Nephron (organoid): ENCODE measurements around the gene POC1A.
A peak's percentile ranks its signal among the peaks of the same experiment; 100 is the strongest.

Experiments used
- H3K27ac Mint-ChIP-seq, 3 experiments: 2 replicates each; pipeline ENCODE4 v1.8.0; 2020; ENCODE audit warnings: mixed read lengths in 3 of 3, mild to moderate bottlenecking in 2 of 3, moderate library complexity in 1 of 3
- H3K27me3 Mint-ChIP-seq: 2 replicates; pipeline ENCODE4 v1.8.0; 2021; ENCODE audit warnings: low read depth, mild to moderate bottlenecking, moderate library complexity, mixed read lengths
- H3K36me3 Mint-ChIP-seq: 2 replicates; pipeline ENCODE4 v1.8.0; 2020; ENCODE audit warnings: low read depth, mixed read lengths
- H3K4me1 Mint-ChIP-seq: 2 replicates; pipeline ENCODE4 v1.8.0; 2020; ENCODE audit warnings: mixed read lengths
- H3K4me3 Mint-ChIP-seq, 3 experiments: 2 replicates each; pipeline ENCODE4 v1.8.0; 2020; ENCODE audit warnings: mild to moderate bottlenecking in 3 of 3, mixed read lengths in 3 of 3, moderate library complexity in 2 of 3
- H3K9me3 Mint-ChIP-seq: 2 replicates; pipeline ENCODE4 v1.8.0; 2020; ENCODE audit warnings: mixed read lengths
- CTCF ChIP-seq, 3 experiments: fragments of 200-600 bp; sonication (generic); IDR thresholded peaks; one replicate each; pipeline ENCODE4 v1.5.0; 2021; ENCODE audit warnings: antibody characterized with exemption in 3 of 3; ENCODE audit not compliant: unreplicated experiment in 3 of 3

POC1A gene

GRCh38 chr3:52197842-52198625, 43.8 kb upstream of the POC1A start, which contains the start of gene ALAS1:
TSS of gene ALAS1 (plus strand) at chr3:52198160. CDS start at chr3:52199242, 1,082 bp downstream.
- Mint-ChIP-seq H3K4me1 (peaks cover 50% of the 10 kb centered on the region), H3K9me3 (no peaks in the 10 kb centered on the region), H3K4me3 (peak within 1 kb of the TSS; percentile 98 to 99 (median 98)), H3K27me3 (peaks cover 3% of the 10 kb centered on the region), H3K36me3 (peaks cover 29% of the 10 kb centered on the region), H3K27ac (peak within 1 kb of the TSS; percentile 92 to 98 (median 96))
- TF ChIP-seq CTCF (IDR thresholded peaks at IDR 0.05; ENCODE audit: unreplicated experiment in 3 of 3): peak; percentile 25 to 32 (median 26)

GRCh38 chr3:52197499-52197841, 43.2 kb upstream of the POC1A start:
- Mint-ChIP-seq H3K27ac (peak overlapping the region; percentile 92 to 98 (median 96)), H3K4me1 (peaks cover 54% of the 10 kb centered on the region), H3K4me3 (peak overlapping the region; percentile 98 to 99 (median 98)), H3K9me3 (no peaks in the 10 kb centered on the region), H3K36me3 (peaks cover 26% of the 10 kb centered on the region), H3K27me3 (peaks cover 2% of the 10 kb centered on the region)
- no peak for TF ChIP-seq CTCF (IDR thresholded peaks at IDR 0.05; ENCODE audit: unreplicated experiment in 3 of 3)

GRCh38 chr3:52196977-52197376, 42.8 kb upstream of the POC1A start:
- Mint-ChIP-seq H3K9me3 (no peaks in the 10 kb centered on the region), H3K4me1 (peaks cover 52% of the 10 kb centered on the region), H3K36me3 (peaks cover 21% of the 10 kb centered on the region), H3K27ac (peak overlapping the region; percentile 92 to 98 (median 96)), H3K27me3 (no peaks in the 10 kb centered on the region), H3K4me3 (peak overlapping the region; percentile 98 to 99 (median 98))
- TF ChIP-seq CTCF (IDR thresholded peaks at IDR 0.05; ENCODE audit: unreplicated experiment in 3 of 3): no peak

- peaks cover 12% of the 10 kb centered on the region for H3K36me3 Mint-ChIP-seq
- H3K27me3 Mint-ChIP-seq: no peaks in the 10 kb centered on the region
- H3K4me1 Mint-ChIP-seq: peaks cover 57% of the 10 kb centered on the region
- peak overlapping the region; percentile 79 to 98 (median 89) for H3K27ac Mint-ChIP-seq
- TF ChIP-seq CTCF (IDR thresholded peaks at IDR 0.05; ENCODE audit: unreplicated experiment in 3 of 3): no peak
- no peaks in the 10 kb centered on the region for H3K9me3 Mint-ChIP-seq
- peak overlapping the region in 1 of 3 experiments; percentile 58 for H3K4me3 Mint-ChIP-seq
Measured at GRCh38 chr3:52195823-52196331, 41.7 kb upstream of the POC1A start.

- TF ChIP-seq CTCF (IDR thresholded peaks at IDR 0.05; ENCODE audit: unreplicated experiment in 3 of 3): no peak
- Mint-ChIP-seq H3K27me3 (no peaks in the 10 kb centered on the region), H3K27ac (peak overlapping the region; percentile 53 to 98 (median 95)), H3K36me3 (peaks cover 8% of the 10 kb centered on the region), H3K9me3 (no peaks in the 10 kb centered on the region), H3K4me3 (peak overlapping the region in 1 of 3 experiments; percentile 58), H3K4me1 (peaks cover 60% of the 10 kb centered on the region)
Measured at GRCh38 chr3:52195291-52195597, 41.0 kb upstream of the POC1A start.
